NCI-H748 (cell line): Measurements from ENCODE around the gene TGOLN2.
"Not testable (repeated sequence)": the region's sequence is repeated elsewhere in the genome, so short reads cannot be mapped to it uniquely, and the experiment has no call there.

Experiments used
- DNase-seq: peaks from one replicate; lab custom pipeline; 2025; ENCODE audit not compliant: unreplicated experiment; lab: John Stamatoyannopoulos, UW

TGOLN2 gene

GRCh38 chr2:85327822-85328617 lies at the start of gene TGOLN2:
Gene TGOLN2, minus strand, starts transcription at chr2:85327989. Its CDS starts 27 bp downstream, at chr2:85327962.
- DNase-seq: peak; percentile 90

GRCh38 chr2:85377083-85377482 lies 49.3 kb upstream of the TGOLN2 start:
- DNase-seq: no peak

DNA sequence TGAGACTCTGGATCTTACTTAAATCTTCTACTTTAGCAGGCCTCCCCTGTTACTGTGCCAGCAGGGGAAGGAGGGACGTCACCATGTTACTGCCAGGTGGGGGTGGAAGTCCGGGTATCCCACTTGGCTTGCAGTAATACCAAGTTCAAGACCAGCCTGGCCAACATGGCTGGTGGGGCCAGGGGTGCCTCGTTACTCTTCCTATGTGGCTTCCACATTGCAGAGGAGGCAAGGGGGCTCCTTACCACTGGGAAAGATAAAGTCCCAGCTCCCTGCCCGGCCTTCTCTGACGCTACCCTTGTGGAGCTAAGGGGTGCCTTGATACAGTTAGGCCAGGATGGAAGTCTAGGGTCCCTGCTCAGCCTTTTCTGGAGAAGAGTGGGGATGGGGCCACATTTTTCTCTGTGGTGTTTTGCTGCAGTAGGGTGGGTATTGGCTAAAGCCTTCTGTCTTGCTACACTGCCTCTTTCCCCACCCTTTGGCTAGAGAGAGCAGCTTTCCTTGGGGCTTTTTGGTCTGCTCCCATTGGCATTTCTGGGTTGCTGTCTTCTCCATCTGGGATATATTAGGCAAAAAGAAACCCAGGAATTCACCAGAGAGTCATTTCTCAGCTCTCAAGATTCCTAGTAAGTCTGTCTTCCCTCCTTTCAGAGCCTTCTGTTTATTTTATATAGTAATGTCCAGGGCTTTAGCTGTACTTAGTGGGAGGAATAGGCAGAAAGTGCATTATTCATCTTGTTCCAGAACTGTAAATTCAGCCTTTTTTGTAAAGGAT lies 48.7 kb upstream of the TGOLN2 start:
- DNase-seq: no peak

- no peak for DNase-seq
Measured at GRCh38 chr2:85371045-85371444, 43.3 kb upstream of the TGOLN2 start.

DNA sequence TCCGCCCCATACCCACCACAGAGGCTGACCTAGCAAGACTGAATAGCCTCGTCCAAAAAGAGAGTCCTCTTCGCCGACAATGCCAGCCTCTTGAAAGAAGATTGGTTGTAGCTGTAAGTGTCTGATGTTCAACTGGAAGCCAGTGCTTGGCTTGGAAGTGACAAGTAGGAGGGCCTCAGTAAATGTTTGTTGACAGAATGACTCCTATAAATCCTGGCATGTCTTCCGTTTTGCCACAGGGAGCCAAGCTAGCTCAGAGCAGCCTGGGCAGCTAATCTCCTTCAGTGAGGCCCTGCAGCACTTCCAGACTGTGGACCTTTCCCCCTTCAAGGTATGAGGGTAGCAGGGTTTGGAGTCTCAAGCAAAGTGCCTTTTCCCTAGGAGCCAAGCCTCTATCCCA lies 41.7 kb upstream of the TGOLN2 start:
- no peak for DNase-seq

DNA sequence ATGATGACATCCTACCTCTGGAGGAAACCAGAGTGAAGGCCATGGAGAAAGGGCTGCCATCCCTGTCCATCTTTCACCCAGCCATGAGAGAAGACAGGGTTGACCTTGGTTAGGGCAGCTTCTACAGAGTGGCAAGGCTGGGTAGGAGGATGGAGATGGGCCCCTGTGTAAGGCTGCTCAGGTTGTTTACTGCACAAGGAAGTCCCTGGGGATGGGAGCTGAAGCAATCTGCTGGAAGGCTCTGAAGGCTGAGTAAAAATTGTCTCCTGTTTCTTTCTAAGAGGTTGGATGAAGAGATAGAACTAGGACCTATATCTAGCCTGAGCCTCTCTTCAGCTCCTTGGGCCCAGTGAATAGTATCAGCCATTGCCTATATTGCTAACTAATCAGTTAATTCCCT lies 41.1 kb upstream of the TGOLN2 start:
- DNase-seq: no peak

GRCh38 chr2:85367180-85367579 lies 39.4 kb upstream of the TGOLN2 start:
- no peak for DNase-seq

GRCh38 chr2:85362653-85363387 lies 35.0 kb upstream of the TGOLN2 start:
- not testable (repeated sequence) for DNase-seq

- no peak for DNase-seq
Measured at GRCh38 chr2:85357736-85358135, 29.9 kb upstream of the TGOLN2 start.

- no peak for DNase-seq
Measured at GRCh38 chr2:85356186-85356585, 28.4 kb upstream of the TGOLN2 start.

GRCh38 chr2:85355521-85355920 lies 27.7 kb upstream of the TGOLN2 start:
- DNase-seq: no peak

- DNase-seq: no peak
Measured at GRCh38 chr2:85355073-85355410, 27.3 kb upstream of the TGOLN2 start.

DNA sequence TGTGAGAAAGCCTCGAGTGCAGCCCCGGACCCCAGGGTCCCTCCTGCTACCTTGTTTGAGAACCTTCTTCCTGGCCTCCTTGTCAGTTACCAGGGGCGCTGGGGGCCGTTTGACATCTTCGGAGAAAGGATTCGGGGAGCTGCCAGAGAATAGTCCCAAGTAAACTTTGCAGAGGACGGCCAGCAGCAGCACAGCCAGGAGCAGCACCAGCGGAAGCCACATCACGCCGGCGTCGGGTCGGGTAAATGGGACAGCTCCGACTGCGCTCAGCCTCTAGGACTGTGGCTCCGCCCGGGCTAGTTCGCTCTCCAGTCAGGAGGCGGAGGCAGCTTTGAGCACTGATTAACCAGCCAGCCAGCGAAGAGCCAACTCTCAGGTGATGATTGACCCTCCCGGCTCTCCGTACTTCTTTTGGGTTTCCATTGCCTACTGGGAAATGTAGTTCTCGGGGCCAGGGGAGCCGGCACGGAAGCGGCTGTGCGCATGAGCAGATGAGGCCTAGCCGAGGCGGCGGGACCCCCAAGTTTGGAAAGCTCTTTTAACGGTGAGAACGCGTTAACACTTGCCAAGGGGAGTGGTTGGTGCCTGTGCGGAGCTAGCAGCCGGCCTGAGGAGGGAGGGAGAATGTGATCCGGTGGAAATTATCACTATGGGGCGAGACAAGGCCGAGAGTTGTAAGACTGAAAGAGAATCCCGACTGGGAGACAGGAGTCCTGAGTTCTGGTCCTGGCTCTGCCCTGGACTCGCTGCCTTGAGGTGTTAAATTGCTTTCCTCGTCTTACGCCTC lies 26.7 kb upstream of the TGOLN2 start, which contains the start of the genes ELMOD3 and RETSAT:
Gene ELMOD3 (plus strand): TSS at position 484 of the 787 bp plus-strand sequence. CDS start 2,430 bp downstream, outside the sequence.
Gene RETSAT (minus strand): TSS at position 243 of the 787 bp plus-strand sequence. CDS start 21 bp downstream, at position 222.
- DNase-seq: peak; percentile 96

- DNase-seq: peak; percentile 18
Measured at GRCh38 chr2:85353876-85354285, 26.1 kb upstream of the TGOLN2 start.

- DNase-seq: no peak
Measured at GRCh38 chr2:85347599-85347998, 19.8 kb upstream of the TGOLN2 start.

DNA sequence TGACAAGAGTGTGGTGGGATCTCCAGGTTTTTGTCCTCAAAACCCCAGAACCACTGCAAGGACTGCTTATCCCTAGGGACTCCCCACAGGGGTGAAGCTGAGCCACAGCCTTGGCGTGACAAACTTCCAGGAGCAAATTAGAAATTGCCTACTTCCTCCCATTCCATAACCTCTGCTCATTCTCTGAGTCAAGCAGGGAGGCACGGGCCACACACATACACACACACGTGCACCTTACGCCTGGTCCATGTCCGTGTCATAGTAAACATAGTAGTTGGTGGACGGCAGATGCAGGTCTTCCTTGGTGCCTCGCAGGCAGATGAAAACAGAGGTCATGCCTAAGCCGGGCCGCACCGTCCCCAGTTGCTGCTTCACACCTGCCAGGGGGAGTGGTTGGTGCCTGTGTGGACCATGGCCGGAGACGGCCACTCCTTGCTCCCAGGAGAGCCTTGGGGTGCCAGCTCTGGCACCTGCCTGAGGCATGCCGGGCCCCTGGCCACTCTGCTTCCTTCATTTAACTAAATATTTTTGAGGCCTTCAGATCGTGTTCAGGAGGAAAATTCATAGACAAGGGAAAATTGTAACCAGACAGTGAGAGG lies 16.7 kb upstream of the TGOLN2 start:
- DNase-seq: no peak

DNA sequence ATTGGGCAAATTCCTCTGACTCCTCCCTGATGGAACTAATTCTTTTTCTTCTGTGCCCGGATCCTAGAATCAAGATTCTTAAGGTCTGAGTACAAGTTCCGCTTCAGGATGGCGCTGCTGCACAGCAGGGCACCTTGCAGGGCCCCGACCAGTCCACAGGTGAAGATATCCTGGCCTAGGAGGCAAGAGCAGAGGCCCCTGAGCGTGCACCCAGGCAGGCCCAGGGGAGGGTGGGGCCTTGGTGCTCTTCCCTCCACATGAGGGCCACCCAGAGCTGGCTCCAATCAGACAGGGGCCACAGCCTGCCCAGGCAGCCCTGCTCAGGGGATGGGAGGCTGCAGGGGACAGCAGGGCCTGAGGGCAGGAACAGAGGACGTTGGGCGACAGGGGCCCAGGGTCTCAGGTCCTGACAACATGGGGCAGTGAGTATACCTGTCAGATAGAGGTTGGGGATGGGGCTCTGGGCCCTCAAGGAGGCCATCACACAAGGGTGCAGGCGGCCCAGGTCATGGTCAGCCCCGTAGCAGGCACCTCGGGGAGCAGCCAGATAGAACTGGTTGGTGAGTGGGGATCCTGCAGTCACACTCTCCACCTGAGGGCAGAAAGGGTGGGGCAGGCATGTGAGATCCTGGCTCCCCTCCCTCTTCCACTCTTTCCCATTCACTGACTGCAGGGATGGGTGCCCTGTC lies 15.6 kb upstream of the TGOLN2 start:
- not testable (repeated sequence) for DNase-seq

DNA sequence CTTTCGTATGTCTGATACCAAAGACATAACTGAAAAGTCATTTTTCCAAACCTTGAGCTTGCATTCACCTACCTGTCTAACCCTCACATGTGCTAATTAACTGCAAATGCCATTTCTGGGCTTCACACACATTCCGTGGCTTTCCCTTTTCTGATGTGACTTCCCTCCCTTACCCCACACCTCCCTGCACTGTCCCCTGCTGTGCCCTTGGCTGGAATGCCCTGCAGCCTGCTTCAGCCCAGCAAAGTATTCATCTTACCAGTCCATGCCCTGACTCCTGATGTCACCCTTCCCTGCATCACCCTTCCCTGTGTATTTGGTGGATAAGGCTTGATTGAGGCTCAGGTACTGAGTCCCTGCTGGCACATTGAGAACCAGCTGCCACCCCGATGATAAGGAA lies 14.4 kb upstream of the TGOLN2 start:
- DNase-seq: no peak

DNA sequence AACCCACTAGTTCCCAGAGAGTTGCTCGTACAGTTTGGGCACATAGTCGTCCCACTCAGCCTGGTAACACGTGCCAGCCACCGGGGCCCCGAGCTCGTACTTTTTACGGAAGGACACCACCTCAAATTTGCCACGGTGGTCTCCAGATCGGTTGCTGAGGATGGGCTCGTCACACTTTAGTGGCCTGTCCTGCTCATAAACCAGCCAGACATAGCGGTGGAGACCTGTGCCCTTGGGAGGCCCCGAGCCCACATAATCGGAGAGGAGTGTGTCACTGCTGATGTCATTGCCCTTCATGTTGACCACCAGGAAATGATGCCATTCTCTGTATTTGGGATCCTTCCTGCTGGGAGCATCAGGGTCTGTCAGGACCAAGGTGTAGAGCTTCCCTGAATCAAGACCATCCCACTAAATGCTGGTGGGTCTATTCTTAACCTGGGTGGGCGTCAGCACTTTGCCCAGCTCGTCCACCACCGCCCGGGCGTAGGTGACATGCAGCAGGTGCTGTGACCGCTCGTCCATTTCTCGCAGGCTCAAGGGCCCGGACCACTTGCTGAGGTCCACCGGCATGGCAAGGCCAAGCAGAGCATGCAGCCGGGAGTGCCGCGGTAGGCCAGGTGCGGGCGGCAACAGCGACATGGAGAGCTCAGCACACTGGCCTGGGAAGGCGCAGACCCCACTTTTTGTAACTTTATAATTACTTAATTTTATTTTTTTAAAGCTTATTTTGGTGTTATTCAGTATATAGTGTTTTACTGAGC lies 13.7 kb upstream of the TGOLN2 start:
- DNase-seq: no peak
